NB4 (cell line): ENCODE measurements around the gene FAM83E.

Source experiments
- CTCF ChIP-seq: IDR thresholded peaks from one replicate; pipeline ENCODE4 v1.5.1; 2012; ENCODE audit warnings: low read depth, low read length
- MAX ChIP-seq: IDR thresholded peaks from 2 replicates; pipeline ENCODE4 v1.6.1; 2011; ENCODE audit warnings: low read depth, low read length
- MYC ChIP-seq: IDR thresholded peaks from 2 replicates; pipeline ENCODE4 v1.6.1; 2011; ENCODE audit warnings: low read depth, low read length
- POLR2A ChIP-seq: IDR thresholded peaks from 2 replicates; pipeline ENCODE4 v1.6.1; 2011; ENCODE audit warnings: mild to moderate bottlenecking; ENCODE audit not compliant: insufficient read length; ENCODE audit errors: extremely low read depth

GRCh38 chr19:48578891-48579290 is 36.0 kb downstream of the FAM83E start:
- TF ChIP-seq POLR2A (no peak), CTCF (no peak), MYC (no peak), MAX (0 out of 2 replicates have a peak, but pooled peaks have one; percentile 20)
